ENCODE measurements around the gene NRBP1. TPM values are rescaled to one million over a fixed set of nuclear protein-coding genes. Genes with fewer than 3 reads are reported as not detected.

NRBP1 gene
- total RNA-seq, 2 experiments from 2014 or later = 169 to 181 TPM

GRCh38 chr2:27428978-27429541 lies 629 bp downstream of the NRBP1 start:
- intact Hi-C loops (cut with DNase I, micrococcal nuclease) = loop anchor here (1.0 to 5.0 kb wide), 8 partner anchors 20 to 107 kb away; partner anchors contain the start of genes IFT172 (in 2 of the 2), EIF2B4 (in 1 of the 2), GTF3C2 (in 1 of the 2) and MPV17 (in 1 of the 2)
- Histone ChIP-seq H3K27ac (ENCODE audit: low read depth in 1 of 2, low read length in 2 of 2) (peak overlapping the region; percentile 80 to 90), H3K4me1 (ENCODE audit: insufficient read depth, low read length) (peaks cover 40% of the 10 kb centered on the region), H3K9me3 (ENCODE audit: control insufficient read depth in 1 of 2, insufficient read depth in 1 of 2, low read length in 2 of 2) (no peaks in the 10 kb centered on the region), H3K4me3 (ENCODE audit: low read length) (peak overlapping the region; percentile 95), H3K27me3 (ENCODE audit: control insufficient read depth in 1 of 2, insufficient read depth in 2 of 2, low read length in 2 of 2) (no peaks in the 10 kb centered on the region), H3K36me3 (ENCODE audit: insufficient read depth, low read length) (peaks cover 14% of the 10 kb centered on the region)
- no peak for TF ChIP-seq CTCF (IDR thresholded peaks at IDR 0.05)
- Mint-ChIP-seq H3K27me3 (no peaks in the 10 kb centered on the region), H3K36me3 (ENCODE audit: low read depth) (peaks cover 39% of the 10 kb centered on the region), H3K9me3 (no peaks in the 10 kb centered on the region), H3K4me1 (ENCODE audit: low read depth) (peaks cover 47% of the 10 kb centered on the region), H3K27ac (peak overlapping the region; percentile 96), H3K4me3 (peak overlapping the region; percentile 100)
- ChIA-PET CTCF (interaction anchor here (0.9 to 1.6 kb wide), 6 partner anchors 17 to 199 kb away, joined by 3 to 12 read pairs (median 4); partner anchors contain the start of genes CCDC121, EIF2B4, GPN1 and PPM1G), POLR2A (interaction anchor here (0.9 to 4.0 kb wide), 21 partner anchors 9 to 1441 kb away, joined by 3 to 59 read pairs (median 7); partner anchors contain the start of genes AGBL5, CCDC121, EIF2B4 and GPN1)
- peak in 13 of 14 experiments; percentile 27 to 89 (median 57) for DNase-seq
- peak; percentile 43 for ATAC-seq (ENCODE audit: poor library complexity)

- Mint-ChIP-seq H3K9me3 (no peaks in the 10 kb centered on the region), H3K4me1 (ENCODE audit: low read depth) (peaks cover 59% of the 10 kb centered on the region), H3K4me3 (peak overlapping the region; percentile 55), H3K36me3 (ENCODE audit: low read depth) (peaks cover 63% of the 10 kb centered on the region), H3K27me3 (no peaks in the 10 kb centered on the region), H3K27ac (peak overlapping the region; percentile 88)
- Histone ChIP-seq H3K36me3 (ENCODE audit: insufficient read depth, low read length) (peaks cover 37% of the 10 kb centered on the region), H3K4me3 (ENCODE audit: low read length) (no peak overlapping the region), H3K27ac (ENCODE audit: low read depth in 1 of 2, low read length in 2 of 2) (no peak overlapping the region), H3K4me1 (ENCODE audit: insufficient read depth, low read length) (peaks cover 40% of the 10 kb centered on the region), H3K9me3 (ENCODE audit: control insufficient read depth in 1 of 2, insufficient read depth in 1 of 2, low read length in 2 of 2) (no peaks in the 10 kb centered on the region), H3K27me3 (ENCODE audit: control insufficient read depth in 1 of 2, insufficient read depth in 2 of 2, low read length in 2 of 2) (no peaks in the 10 kb centered on the region)
- intact Hi-C loops (cut with DNase I, micrococcal nuclease) = no loop called here
- no peak for ATAC-seq (ENCODE audit: poor library complexity)
- POLR2A ChIA-PET = interaction anchor here (1.2 to 4.0 kb wide), 3 partner anchors 11 to 53 kb away, joined by 3 to 59 read pairs (median 3); partner anchors contain the start of gene PPM1G
- TF ChIP-seq CTCF (IDR thresholded peaks at IDR 0.05) = no peak
- CTCF ChIA-PET = interaction anchor here (1.0 to 1.6 kb wide), 3 partner anchors 52 to 76 kb away, joined by 3 to 8 read pairs (median 5); no protein-coding TSS in a partner anchor
- DNase-seq = peak in 4 of 14 experiments; percentile 25 to 65 (median 44)
These were observed 3.0 kb downstream of the NRBP1 start for GRCh38 chr2:27431395-27431794.

GRCh38 chr2:27435628-27436027 lies 7.2 kb downstream of the NRBP1 start:
- DNase-seq = no peak
- H3K4me3 ChIP-seq (ENCODE audit: low read length) = no peak overlapping the region
- peaks cover 19% of the 10 kb centered on the region for H3K4me1 ChIP-seq (ENCODE audit: insufficient read depth, low read length)
- H3K27ac ChIP-seq (ENCODE audit: low read depth in 1 of 2, low read length in 2 of 2) = no peak overlapping the region
- Mint-ChIP-seq H3K36me3 (ENCODE audit: low read depth) (peaks cover 84% of the 10 kb centered on the region), H3K4me1 (ENCODE audit: low read depth) (peaks cover 31% of the 10 kb centered on the region), H3K27ac (peak overlapping the region; percentile 47), H3K27me3 (no peaks in the 10 kb centered on the region), H3K9me3 (no peaks in the 10 kb centered on the region), H3K4me3 (no peak overlapping the region)
- TF ChIP-seq CTCF (IDR thresholded peaks at IDR 0.05) = no peak
- no peak for ATAC-seq (ENCODE audit: poor library complexity)
- ChIA-PET POLR2A (no interaction called here), CTCF (no interaction called here)
- no peaks in the 10 kb centered on the region for H3K27me3 ChIP-seq (ENCODE audit: control insufficient read depth in 1 of 2, insufficient read depth in 2 of 2, low read length in 2 of 2)
- intact Hi-C loops (cut with DNase I, micrococcal nuclease) = no loop called here
- H3K9me3 ChIP-seq (ENCODE audit: control insufficient read depth in 1 of 2, insufficient read depth in 1 of 2, low read length in 2 of 2) = no peaks in the 10 kb centered on the region
- H3K36me3 ChIP-seq (ENCODE audit: insufficient read depth, low read length) = peaks cover 77% of the 10 kb centered on the region

Measured in CD4-positive, alpha-beta T cell (primary cell).